Activated B cell treated with CpG ODN at 0.5 μM for 24 hours (primary cell): ENCODE data around the gene NEDD9. TPM values are rescaled to one million over a fixed set of nuclear protein-coding genes. Genes with fewer than 3 reads are reported as not detected.

Experiments
- ATAC-seq: fragments of 200-7000 bp; cut with Tn5 transposase; one replicate; pipeline ENCODE4 v1.10.0; 2021; ENCODE audit warnings: low read depth, mild to moderate bottlenecking, moderate library complexity
- CTCF ChIA-PET: fragments of 350-600 bp; sonication (Branson Sonifier 250); formaldehyde crosslinking; loops from one replicate; lab custom pipeline; 2021; ENCODE audit warnings: antibody characterized with exemption; lab: Charles Lee
- POLR2A ChIA-PET: fragments of 350-600 bp; sonication (Branson Sonifier 250); formaldehyde crosslinking; loops from one replicate; lab custom pipeline; 2021; ENCODE audit warnings: antibody characterized with exemption; lab: Charles Lee
- DNase-seq: peaks from one replicate; pipeline ENCODE4 v3.0.0; 2022
- H3K27ac Mint-ChIP-seq: one replicate; pipeline ENCODE4 v1.8.0; 2020; ENCODE audit warnings: mixed read lengths
- H3K27me3 Mint-ChIP-seq: one replicate; pipeline ENCODE4 v1.8.0; 2021; ENCODE audit warnings: mixed read lengths
- H3K36me3 Mint-ChIP-seq: one replicate; pipeline ENCODE4 v1.8.0; 2021; ENCODE audit warnings: low read depth, mixed read lengths
- H3K4me1 Mint-ChIP-seq: one replicate; pipeline ENCODE4 v1.8.0; 2021; ENCODE audit warnings: mixed read lengths
- H3K4me3 Mint-ChIP-seq: one replicate; pipeline ENCODE4 v1.8.0; 2020; ENCODE audit warnings: mild to moderate bottlenecking, mixed read lengths
- H3K9me3 Mint-ChIP-seq: one replicate; pipeline ENCODE4 v1.8.0; 2020; ENCODE audit warnings: mixed read lengths
- intact Hi-C: fragments of 100-400 bp; cut with micrococcal nuclease; formaldehyde crosslinking; loops from one replicate; pipeline ENCODE4 v1.15.1; 2024
- total RNA-seq: library from RNA; stranded (reverse); gene quantifications from 2 replicates; pipeline ENCODE4 v1.2.3, GENCODE V29; 2022
- TF ChIP-seq, protein P1 (sequence below): fragments of 200-600 bp; IDR thresholded peaks from one replicate; pipeline ENCODE4 v1.8.0; 2022; ENCODE audit warnings: antibody characterized with exemption, mild to moderate bottlenecking

NEDD9 gene
- total RNA-seq, 1 donor from 2014 or later: 61.9 TPM

DNA sequence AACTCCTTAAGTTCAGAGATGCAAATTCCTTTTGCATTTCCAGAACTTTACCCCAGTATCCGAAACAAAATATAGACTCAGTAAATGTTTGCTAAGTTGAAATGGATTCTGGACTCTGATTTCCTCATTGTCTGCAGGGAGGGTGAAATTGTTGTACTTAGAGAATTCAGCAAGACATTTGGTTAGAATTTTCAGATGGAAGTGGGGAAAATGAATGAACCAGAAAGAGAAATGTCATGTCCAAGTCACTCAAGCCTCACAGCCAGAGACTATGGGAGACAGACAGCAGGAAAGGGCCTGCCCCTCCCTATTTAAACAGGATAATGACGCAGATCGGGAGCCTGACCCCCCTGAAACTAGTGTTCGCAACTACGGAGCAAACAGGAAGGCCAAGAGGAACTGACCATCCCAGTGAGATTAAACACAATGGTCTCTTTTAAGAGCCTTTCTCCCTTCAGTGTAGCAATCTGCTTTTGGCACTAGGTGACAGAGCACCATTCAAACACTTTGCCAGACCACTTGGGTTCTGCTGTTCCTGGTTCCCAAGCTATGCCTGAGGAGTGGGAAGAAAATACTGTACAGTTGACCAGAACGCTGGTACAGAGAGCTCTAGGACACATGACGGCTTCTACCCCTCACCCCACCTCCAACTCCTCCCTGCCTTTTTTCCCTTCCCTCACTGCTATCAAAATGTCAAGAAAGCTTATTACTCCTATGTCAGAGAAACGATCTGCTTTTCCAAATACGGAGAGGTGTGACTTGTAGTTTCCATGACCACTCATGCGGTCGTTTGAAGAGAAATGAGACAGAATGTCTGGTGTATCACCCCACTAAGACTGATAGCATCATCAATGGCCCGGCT, 13.7 kb downstream of the NEDD9 start:
- CTCF ChIA-PET: no interaction called here
- H3K4me1 Mint-ChIP-seq: peaks cover 31% of the 10 kb centered on the region

DNA sequence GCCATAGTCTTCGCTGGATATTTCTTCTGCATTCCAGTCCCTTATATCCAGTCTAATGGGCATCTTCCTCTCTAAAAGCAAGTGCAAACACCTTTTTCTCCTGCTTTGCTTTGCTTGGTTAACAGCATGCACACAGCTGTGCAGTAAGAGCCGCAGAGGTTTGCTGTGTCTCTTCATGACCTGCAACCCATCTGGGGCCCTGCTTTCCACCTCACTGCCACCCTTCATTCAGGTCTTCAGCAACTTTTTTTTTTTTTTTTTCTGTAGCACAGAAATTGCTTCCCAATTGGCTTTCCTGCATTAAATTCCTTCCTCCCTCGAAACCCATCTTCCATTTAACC, 14.4 kb downstream of the NEDD9 start:
- CTCF ChIA-PET: interaction anchor here (0.7 to 1.5 kb wide), 2 partner anchors 278 to 279 kb away, joined by 3 to 5 read pairs; no protein-coding TSS in a partner anchor
- no peak for DNase-seq
- Mint-ChIP-seq H3K36me3 (peaks cover 65% of the 10 kb centered on the region), H3K27ac (no peak overlapping the region), H3K27me3 (no peaks in the 10 kb centered on the region), H3K4me1 (peaks cover 25% of the 10 kb centered on the region), H3K9me3 (no peaks in the 10 kb centered on the region), H3K4me3 (no peak overlapping the region)
- TF ChIP-seq, protein P1, sequence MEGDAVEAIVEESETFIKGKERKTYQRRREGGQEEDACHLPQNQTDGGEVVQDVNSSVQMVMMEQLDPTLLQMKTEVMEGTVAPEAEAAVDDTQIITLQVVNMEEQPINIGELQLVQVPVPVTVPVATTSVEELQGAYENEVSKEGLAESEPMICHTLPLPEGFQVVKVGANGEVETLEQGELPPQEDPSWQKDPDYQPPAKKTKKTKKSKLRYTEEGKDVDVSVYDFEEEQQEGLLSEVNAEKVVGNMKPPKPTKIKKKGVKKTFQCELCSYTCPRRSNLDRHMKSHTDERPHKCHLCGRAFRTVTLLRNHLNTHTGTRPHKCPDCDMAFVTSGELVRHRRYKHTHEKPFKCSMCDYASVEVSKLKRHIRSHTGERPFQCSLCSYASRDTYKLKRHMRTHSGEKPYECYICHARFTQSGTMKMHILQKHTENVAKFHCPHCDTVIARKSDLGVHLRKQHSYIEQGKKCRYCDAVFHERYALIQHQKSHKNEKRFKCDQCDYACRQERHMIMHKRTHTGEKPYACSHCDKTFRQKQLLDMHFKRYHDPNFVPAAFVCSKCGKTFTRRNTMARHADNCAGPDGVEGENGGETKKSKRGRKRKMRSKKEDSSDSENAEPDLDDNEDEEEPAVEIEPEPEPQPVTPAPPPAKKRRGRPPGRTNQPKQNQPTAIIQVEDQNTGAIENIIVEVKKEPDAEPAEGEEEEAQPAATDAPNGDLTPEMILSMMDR: no peak
- intact Hi-C loops: loop anchor here (5.0 kb wide), 1 partner anchor 41 kb away; no protein-coding TSS in a partner anchor
- ATAC-seq: no peak
- POLR2A ChIA-PET: no interaction called here

More for the DNA sequence above, 13.7 kb downstream of the NEDD9 start:
- no peak for ATAC-seq
- no peak for DNase-seq
- H3K27ac Mint-ChIP-seq: no peak overlapping the region
- intact Hi-C loops: loop anchor here (5.0 kb wide), 1 partner anchor 41 kb away; no protein-coding TSS in a partner anchor
- POLR2A ChIA-PET: no interaction called here
- no peak overlapping the region for H3K4me3 Mint-ChIP-seq
- H3K27me3 Mint-ChIP-seq: no peaks in the 10 kb centered on the region
- H3K9me3 Mint-ChIP-seq: no peaks in the 10 kb centered on the region
- H3K36me3 Mint-ChIP-seq: peaks cover 63% of the 10 kb centered on the region
- TF ChIP-seq, protein P1: no peak

DNA sequence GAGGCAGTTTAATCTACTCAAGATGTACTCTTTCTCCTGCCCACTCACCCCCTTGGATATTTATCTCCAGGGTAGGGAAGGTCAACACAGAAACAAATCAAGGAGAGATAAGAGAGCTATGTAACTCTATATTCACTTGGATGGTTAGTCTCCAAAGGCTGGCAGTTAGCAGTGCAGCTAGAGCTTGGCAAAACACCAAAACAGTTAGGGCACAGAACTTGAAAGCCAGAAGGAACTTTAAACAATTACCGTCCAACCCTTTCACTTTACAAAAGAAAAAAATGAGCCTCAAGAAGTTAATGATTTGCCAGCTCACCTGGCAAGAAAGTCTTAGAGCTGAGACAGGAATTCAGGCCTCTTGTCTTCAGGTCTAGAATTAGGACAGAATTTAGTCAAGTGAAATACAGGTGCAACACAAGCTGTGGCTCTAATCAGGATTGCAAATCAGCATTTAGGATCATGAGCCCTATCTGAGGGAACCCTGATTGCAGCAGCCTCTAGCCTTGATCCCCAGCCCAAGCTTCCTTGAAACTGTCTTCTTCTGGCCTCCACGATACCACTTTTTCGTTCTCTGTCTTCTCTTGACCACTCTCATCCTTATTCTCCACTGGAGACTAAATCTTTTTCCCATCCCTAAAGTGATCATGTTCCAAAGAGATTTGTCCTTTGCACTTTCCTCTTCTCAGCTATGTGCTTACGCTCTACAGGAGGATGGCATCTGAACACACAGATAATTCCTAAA, 14.9 kb downstream of the NEDD9 start:
- Mint-ChIP-seq H3K36me3 (peaks cover 67% of the 10 kb centered on the region), H3K9me3 (no peaks in the 10 kb centered on the region), H3K27ac (no peak overlapping the region), H3K27me3 (no peaks in the 10 kb centered on the region), H3K4me3 (no peak overlapping the region), H3K4me1 (peaks cover 20% of the 10 kb centered on the region)
- ChIA-PET CTCF (interaction anchor here (0.7 to 1.5 kb wide), 2 partner anchors 278 to 279 kb away, joined by 3 to 5 read pairs; no protein-coding TSS in a partner anchor), POLR2A (no interaction called here)
- intact Hi-C loops: loop anchor here (5.0 kb wide), 1 partner anchor 40 kb away; no protein-coding TSS in a partner anchor
- DNase-seq (no peak), ATAC-seq (no peak)
- TF ChIP-seq, protein P1: no peak

DNA sequence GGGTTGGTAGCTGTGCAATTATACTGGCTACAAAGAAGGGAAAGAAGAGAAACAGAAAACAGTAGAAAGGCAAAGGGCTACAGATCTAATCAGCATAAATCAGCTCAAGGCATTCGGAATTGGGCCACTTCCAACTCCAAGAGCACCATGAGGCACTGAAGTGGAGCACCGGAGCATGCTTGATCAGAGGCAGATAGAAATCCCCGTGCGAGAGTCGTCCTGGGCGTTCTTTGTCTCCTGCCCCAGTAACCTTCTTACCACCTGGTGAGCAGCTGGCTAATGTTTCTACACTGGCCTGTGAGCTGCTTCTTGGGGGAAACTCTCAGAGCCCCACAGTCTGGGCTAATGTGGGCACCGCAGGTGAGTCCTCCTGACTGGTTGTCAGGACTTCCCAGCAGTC, 16.7 kb downstream of the NEDD9 start:
- Mint-ChIP-seq H3K36me3 (peaks cover 82% of the 10 kb centered on the region), H3K4me3 (no peak overlapping the region), H3K4me1 (peaks cover 12% of the 10 kb centered on the region), H3K27me3 (no peaks in the 10 kb centered on the region), H3K27ac (no peak overlapping the region), H3K9me3 (no peaks in the 10 kb centered on the region)
- no peak for DNase-seq
- intact Hi-C loops: loop anchor here (5.0 kb wide), 1 partner anchor 38 kb away; no protein-coding TSS in a partner anchor
- TF ChIP-seq, protein P1: no peak
- ChIA-PET POLR2A (no interaction called here), CTCF (no interaction called here)
- ATAC-seq: no peak

DNA sequence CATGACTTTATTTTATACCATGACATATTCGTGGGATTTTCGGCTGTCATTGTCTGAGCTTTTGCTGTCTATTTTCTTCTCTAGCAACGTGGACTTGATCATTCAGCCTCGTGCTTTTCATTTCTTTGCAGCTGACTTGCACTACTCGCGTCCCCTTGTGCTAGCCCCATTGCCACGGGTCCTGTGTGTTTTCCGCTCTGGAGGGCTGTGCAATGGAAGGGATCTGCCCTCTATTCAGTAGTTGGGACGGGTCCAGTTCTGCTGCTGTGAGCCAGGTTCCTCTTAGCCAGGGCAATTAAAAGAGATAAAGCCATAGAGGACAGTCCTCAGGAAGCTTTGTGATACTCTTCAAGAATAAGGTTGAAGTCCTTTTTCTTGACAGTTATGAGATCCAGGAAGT, 17.6 kb downstream of the NEDD9 start:
- TF ChIP-seq, protein P1: no peak
- no peak overlapping the region for H3K27ac Mint-ChIP-seq
- no peaks in the 10 kb centered on the region for H3K9me3 Mint-ChIP-seq
- H3K36me3 Mint-ChIP-seq: peaks cover 80% of the 10 kb centered on the region
- peaks cover 10% of the 10 kb centered on the region for H3K4me1 Mint-ChIP-seq
- no peak for DNase-seq
- CTCF ChIA-PET: no interaction called here
- no peak overlapping the region for H3K4me3 Mint-ChIP-seq
- no peak for ATAC-seq
- POLR2A ChIA-PET: no interaction called here
- intact Hi-C loops: loop anchor here (5.0 kb wide), 1 partner anchor 38 kb away; no protein-coding TSS in a partner anchor
- H3K27me3 Mint-ChIP-seq: no peaks in the 10 kb centered on the region
